ENCODE results near the gene GAGE12J.
"Not testable (repeated sequence)": the region's sequence is repeated elsewhere in the genome, so short reads cannot be mapped to it uniquely, and the experiment has no call there.

GAGE12J gene

GRCh38 chrX:49312176-49312575 lies 9.7 kb upstream of the GAGE12J start:
- no peak for DNase-seq

- no peak for DNase-seq
These were observed 5.8 kb upstream of the GAGE12J start for GRCh38 chrX:49316085-49316484.

DNA sequence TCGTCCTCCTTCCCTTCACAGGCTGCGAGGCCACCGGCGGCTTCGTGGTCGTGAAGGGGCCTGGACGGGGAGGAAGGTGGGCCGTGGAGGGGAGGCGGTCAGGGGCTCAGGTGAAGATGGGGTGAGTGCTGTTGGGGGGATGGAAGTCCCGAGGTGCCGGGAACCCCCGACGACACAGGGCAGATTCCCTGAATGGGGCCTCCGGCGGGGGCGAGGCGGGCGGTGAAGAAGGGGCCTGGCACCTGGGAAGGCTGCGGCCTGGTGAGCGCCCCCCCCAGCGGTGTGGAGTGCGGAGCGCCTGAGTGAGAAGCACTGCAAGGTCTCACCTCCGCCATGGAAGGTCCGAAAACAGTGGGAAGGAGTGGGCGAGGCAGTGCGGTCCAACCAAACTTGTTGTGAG lies 429 bp downstream of the GAGE12J start:
- not testable (repeated sequence) for DNase-seq

GRCh38 chrX:49323735-49324134 lies 1.9 kb downstream of the GAGE12J start:
- not testable (repeated sequence) for DNase-seq

DNA sequence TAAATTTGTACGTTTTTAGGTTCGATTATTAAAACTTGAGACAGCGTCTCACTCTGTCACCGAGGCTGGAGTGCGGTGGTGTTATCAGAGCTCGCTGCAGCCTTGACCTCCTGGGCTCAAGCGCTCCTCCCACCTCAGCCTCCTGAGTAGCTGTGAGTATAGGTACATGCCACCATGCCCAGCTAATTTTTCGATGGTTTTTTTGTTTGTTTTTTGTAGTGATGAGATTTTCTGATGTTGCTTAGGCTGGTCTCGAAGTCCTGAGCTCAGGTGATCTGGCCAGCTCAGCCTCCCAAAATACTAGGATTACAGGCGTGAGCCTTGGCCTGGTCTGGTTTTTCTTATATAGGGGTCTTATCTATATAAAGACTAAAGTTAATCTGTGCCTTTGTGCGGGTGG lies 8.6 kb downstream of the GAGE12J start:
- DNase-seq, result not testable (repeated sequence)

DNA sequence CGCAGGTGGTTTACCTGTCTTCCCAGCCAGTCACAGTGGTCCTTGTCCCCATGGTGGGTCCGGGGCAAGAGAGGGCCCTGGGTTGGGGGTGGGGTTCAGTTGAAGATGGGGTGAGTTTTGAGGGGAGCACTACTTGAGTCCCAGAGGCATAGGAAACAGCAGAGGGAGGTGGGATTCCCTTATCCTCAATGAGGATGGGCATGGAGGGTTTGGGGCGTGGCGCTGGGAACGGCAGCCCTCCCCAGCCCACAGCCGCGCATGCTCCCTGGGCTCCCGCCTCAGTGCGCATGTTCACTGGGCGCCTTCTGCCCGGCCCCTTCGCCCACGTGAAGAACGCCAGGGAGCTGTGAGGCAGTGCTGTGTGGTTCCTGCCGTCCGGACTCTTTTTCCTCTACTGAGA lies 9.4 kb downstream of the GAGE12J start, which contains the start of gene GAGE13:
TSS of gene GAGE13 (plus strand) at position 301 of the 400 bp plus-strand sequence. CDS start 1,156 bp downstream, outside the sequence.
- not testable (repeated sequence) for DNase-seq

DNA sequence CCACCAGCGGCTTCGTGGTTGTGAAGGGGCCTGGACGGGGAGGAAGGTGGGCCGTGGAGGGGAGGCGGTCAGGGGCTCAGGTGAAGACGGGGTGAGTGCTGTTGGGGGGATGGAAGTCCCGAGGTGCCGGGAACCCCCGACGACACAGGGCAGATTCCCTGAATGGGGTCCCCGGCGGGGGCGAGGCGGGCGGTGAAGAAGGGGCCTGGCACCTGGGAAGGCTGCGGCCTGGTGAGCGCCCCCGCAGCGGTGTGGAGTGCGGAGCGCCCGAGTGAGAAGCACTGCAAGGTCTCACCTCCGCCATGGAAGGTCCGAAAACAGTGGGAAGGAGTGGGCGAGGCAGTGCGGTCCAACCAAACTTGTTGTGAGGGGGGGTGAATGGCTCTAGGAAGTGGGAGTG lies 10.0 kb downstream of the GAGE12J start:
- not testable (repeated sequence) for DNase-seq

GRCh38 chrX:49341449-49341848 lies 19.6 kb downstream of the GAGE12J start:
- DNase-seq, result not testable (repeated sequence)

DNA sequence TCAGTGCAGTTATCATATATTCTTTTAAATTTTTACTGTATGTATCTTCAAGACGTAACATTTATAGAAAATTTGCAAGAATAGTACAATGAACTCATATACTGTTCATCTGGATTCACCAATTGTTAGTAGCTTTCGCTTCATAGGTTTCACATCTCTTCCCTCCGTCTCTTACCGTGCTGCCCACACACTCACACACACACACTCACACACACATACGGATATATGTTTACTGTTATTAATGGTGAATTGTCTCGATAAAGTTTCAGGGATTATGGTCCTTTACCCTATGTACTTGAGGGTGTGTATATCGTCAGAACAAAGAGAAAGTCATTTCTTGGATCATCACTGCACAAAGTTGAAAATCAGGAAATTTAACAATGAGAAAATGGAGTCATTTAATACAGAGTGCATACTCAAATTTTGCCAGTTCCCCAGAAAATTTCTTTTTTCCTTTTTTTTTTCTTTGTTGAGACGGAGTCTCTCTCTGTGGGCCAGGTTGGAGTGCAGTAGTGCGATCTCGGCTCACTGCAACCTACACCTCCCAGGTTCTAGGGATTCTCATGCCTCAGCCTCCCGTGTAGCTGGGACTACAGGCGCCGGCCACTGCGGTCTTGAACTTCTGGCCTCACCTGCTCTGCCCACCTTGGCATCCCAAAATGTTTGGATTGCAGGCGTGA lies 22.8 kb downstream of the GAGE12J start:
- DNase-seq, result not testable (repeated sequence)

GRCh38 chrX:49345402-49345801 lies 23.6 kb downstream of the GAGE12J start:
- DNase-seq, result not testable (repeated sequence)

DNA sequence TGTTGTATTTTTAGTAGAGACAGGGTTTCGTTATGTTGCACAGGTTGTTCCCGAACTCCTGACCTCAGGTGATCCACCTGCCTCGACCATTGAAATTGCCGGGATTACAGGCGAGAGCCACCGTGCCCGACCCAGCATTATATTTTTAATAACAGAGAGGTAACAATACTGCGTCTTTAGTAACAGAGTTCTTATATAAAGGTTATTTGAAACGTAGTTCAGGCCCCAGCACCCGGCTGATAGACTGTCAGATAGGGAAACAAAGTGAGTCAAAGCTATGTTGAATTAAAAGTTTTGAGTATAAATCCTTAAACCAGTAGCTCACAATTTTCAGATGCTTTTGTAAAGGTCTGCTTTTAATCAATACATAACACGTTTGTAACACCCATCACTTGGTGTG lies 24.3 kb downstream of the GAGE12J start:
- DNase-seq, result not testable (repeated sequence)
